ENCODE results near the gene FOXB1. TPM values are rescaled to one million over a fixed set of nuclear protein-coding genes. Genes with fewer than 3 reads are reported as not detected.

FOXB1 gene
- total RNA-seq, 4 donors from 2014 or later = not detected

GRCh38 chr15:60054472-60054871 lies 50.4 kb downstream of the FOXB1 start:
- Histone ChIP-seq H3K4me3 (no peak overlapping the region), H3K27ac (replicated peaks in 1 of 4) (no peak overlapping the region), H3K4me1 (no peaks in the 10 kb centered on the region), H3K36me3 (no peaks in the 10 kb centered on the region), H3K27me3 (peaks cover 0 to 28% (median 0%) of the 10 kb centered on the region in 4 donors), H3K9me3 (peaks cover 0 to 19% (median 16%) of the 10 kb centered on the region in 4 donors)
- WGBS = 84% methylated on average over 2 of the region's 2 CpGs
- intact Hi-C loops (cut with DNase I) = no loop called here
- DNase-seq (ENCODE audit: extremely low spot score) = no peak
- TF ChIP-seq POLR2AphosphoS5 (IDR thresholded peaks at IDR 0.05) (no peak), EP300 (IDR thresholded peaks at IDR 0.05) (no peak), POLR2A (IDR thresholded peaks at IDR 0.05; ENCODE audit: low read depth) (no peak)
- TF ChIP-seq, protein P1, sequence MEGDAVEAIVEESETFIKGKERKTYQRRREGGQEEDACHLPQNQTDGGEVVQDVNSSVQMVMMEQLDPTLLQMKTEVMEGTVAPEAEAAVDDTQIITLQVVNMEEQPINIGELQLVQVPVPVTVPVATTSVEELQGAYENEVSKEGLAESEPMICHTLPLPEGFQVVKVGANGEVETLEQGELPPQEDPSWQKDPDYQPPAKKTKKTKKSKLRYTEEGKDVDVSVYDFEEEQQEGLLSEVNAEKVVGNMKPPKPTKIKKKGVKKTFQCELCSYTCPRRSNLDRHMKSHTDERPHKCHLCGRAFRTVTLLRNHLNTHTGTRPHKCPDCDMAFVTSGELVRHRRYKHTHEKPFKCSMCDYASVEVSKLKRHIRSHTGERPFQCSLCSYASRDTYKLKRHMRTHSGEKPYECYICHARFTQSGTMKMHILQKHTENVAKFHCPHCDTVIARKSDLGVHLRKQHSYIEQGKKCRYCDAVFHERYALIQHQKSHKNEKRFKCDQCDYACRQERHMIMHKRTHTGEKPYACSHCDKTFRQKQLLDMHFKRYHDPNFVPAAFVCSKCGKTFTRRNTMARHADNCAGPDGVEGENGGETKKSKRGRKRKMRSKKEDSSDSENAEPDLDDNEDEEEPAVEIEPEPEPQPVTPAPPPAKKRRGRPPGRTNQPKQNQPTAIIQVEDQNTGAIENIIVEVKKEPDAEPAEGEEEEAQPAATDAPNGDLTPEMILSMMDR (IDR thresholded peaks at IDR 0.05) = no peak

Measured in esophagus muscularis mucosa (tissue), 4 donors.